GM12878 (cell line): ENCODE measurements around the gene TNFRSF1B. TPM values are rescaled to one million over a fixed set of nuclear protein-coding genes. Genes with fewer than 3 reads are reported as not detected.
A peak's percentile ranks its signal among the peaks of the same experiment; 100 is the strongest.

ENCODE experiments used
- ASH2L ChIP-seq: fragments of 300-600, 200-600 bp; sonication (generic); IDR thresholded peaks from 2 replicates; pipeline ENCODE4 v1.6.1; 2017; ENCODE audit warnings: low read depth, mild to moderate bottlenecking, borderline replicate concordance
- BACH1 ChIP-seq: fragments of 450-650 bp; IDR thresholded peaks from 2 replicates; pipeline ENCODE4 v1.6.1; 2017; ENCODE audit warnings: mild to moderate bottlenecking, borderline replicate concordance
- CHD1 ChIP-seq: IDR thresholded peaks from 2 replicates; pipeline ENCODE4 v1.6.1; 2012; ENCODE audit warnings: low read depth, low read length, improper control_type of control experiment
- CHD2 ChIP-seq: IDR thresholded peaks from 2 replicates; pipeline ENCODE4 v1.6.1; 2011; ENCODE audit warnings: low read depth, low read length, improper control_type of control experiment, borderline replicate concordance
- HDGF ChIP-seq: fragments of 450-650 bp; IDR thresholded peaks from 2 replicates; pipeline ENCODE4 v1.6.1; 2016; ENCODE audit warnings: antibody characterized with exemption
- IKZF1 ChIP-seq: fragments of 450-650 bp; conservative IDR thresholded peaks from 2 replicates; pipeline ENCODE4 v1.6.1; 2017; ENCODE audit warnings: antibody characterized with exemption, mild to moderate bottlenecking
- IKZF2 ChIP-seq, 2 experiments: fragments of 450-650 bp; IDR thresholded peaks; 2 replicates each; pipeline ENCODE4 v1.6.1; 2017; ENCODE audit warnings: mild to moderate bottlenecking in 2 of 2, moderate library complexity in 2 of 2
- IRF4 ChIP-seq: IDR thresholded peaks from 2 replicates; pipeline ENCODE4 v1.6.1; 2011; ENCODE audit warnings: low read depth, low read length
- JUND ChIP-seq: IDR thresholded peaks from 2 replicates; pipeline ENCODE4 v1.6.1; 2012; ENCODE audit warnings: low read depth, mild to moderate bottlenecking, low read length, improper control_type of control experiment, moderate library complexity
- KDM1A ChIP-seq: fragments of 200-600 bp; sonication (generic); IDR thresholded peaks from 2 replicates; pipeline ENCODE4 v1.6.1; 2016; ENCODE audit warnings: borderline replicate concordance
- KLF5 ChIP-seq: fragments of 450-650 bp; IDR thresholded peaks from 2 replicates; pipeline ENCODE4 v1.6.1; 2014; ENCODE audit warnings: mild to moderate bottlenecking; ENCODE audit not compliant: partially characterized antibody
- LARP7 ChIP-seq: fragments of 450-650 bp; IDR thresholded peaks from 2 replicates; pipeline ENCODE4 v1.6.1; 2017; ENCODE audit warnings: mild to moderate bottlenecking
- MTA3 ChIP-seq: IDR thresholded peaks from 2 replicates; pipeline ENCODE4 v1.6.1; 2012; ENCODE audit warnings: low read length, inconsistent platforms, borderline replicate concordance
- NFXL1 ChIP-seq: fragments of 450-650 bp; IDR thresholded peaks from 2 replicates; pipeline ENCODE4 v1.6.1; 2017; ENCODE audit warnings: antibody characterized with exemption, mild to moderate bottlenecking, borderline replicate concordance
- NRF1 ChIP-seq: conservative IDR thresholded peaks from 2 replicates; pipeline ENCODE4 v1.6.1; 2011; ENCODE audit warnings: mild to moderate bottlenecking, low read depth, low read length, improper control_type of control experiment
- POLR2AphosphoS2 ChIP-seq: IDR thresholded peaks from 2 replicates; pipeline ENCODE4 v1.6.1; 2011; ENCODE audit warnings: low read depth, mild to moderate bottlenecking, low read length, improper control_type of control experiment, moderate library complexity
- RAD51 ChIP-seq: fragments of 450-650 bp; IDR thresholded peaks from 2 replicates; pipeline ENCODE4 v1.6.1; 2016; ENCODE audit warnings: moderate library complexity, mild to moderate bottlenecking, inconsistent platforms
- RCOR1 ChIP-seq: conservative IDR thresholded peaks from 2 replicates; pipeline ENCODE4 v1.6.1; 2012; ENCODE audit warnings: low read depth, low read length, improper control_type of control experiment
- SMARCA5 ChIP-seq: fragments of 450-650 bp; IDR thresholded peaks from 2 replicates; pipeline ENCODE4 v1.6.1; 2017; ENCODE audit warnings: mild to moderate bottlenecking
- SREBF1 ChIP-seq: IDR thresholded peaks from 2 replicates; pipeline ENCODE4 v1.6.1; 2012; ENCODE audit warnings: mild to moderate bottlenecking, low read length
- SRF ChIP-seq, 2 experiments: IDR thresholded peaks; 2 replicates each; pipeline ENCODE4 v1.6.1; 2011; ENCODE audit warnings: low read depth in 2 of 2, low read length in 2 of 2, mild to moderate bottlenecking in 1 of 2, moderate library complexity in 1 of 2
- TCF12 ChIP-seq: IDR thresholded peaks from 2 replicates; pipeline ENCODE4 v1.6.1; 2011; ENCODE audit warnings: low read depth, mild to moderate bottlenecking, low read length
- ZNF622 ChIP-seq: fragments of 450-650 bp; IDR thresholded peaks from 2 replicates; pipeline ENCODE4 v1.6.1; 2017; ENCODE audit warnings: mild to moderate bottlenecking, inconsistent platforms
- ZSCAN29 ChIP-seq: fragments of 450-650 bp; IDR thresholded peaks from 2 replicates; pipeline ENCODE4 v1.6.1; 2017; ENCODE audit warnings: mild to moderate bottlenecking, moderate library complexity
- polyA plus RNA-seq, 11 experiments: library from polyadenylated mRNA; depleted of rRNA in 4 of 11; unstranded in 6 of 11; stranded (reverse) in 5 of 11; fragments of >200 nt; fragmentation: Nextera tagmentation in 4 of 11; fragmentation: Illumina TruSeq in 1 of 11; extraction: Ambion mirVana in 4 of 11; extraction: Trizol in 1 of 11; gene quantifications; 1 replicate in 1 of 11; 2 replicates in 10 of 11; pipeline versions ENCODE4 v1.2.1 to v1.2.3, GENCODE V29; 2011 to 2016; ENCODE audit warnings: inconsistent platforms in 2 of 11, missing spikeins in 2 of 11, low read depth in 1 of 11
- total RNA-seq, 4 experiments: library from RNA; depleted of rRNA in 3 of 4; stranded (reverse); fragments of >200 nt in 3 of 4; fragmentation: Illumina TruSeq in 1 of 4; extraction: Trizol in 1 of 4; gene quantifications; 2 replicates each; pipeline versions ENCODE4 v1.2.1 to v1.2.3, GENCODE V29; 2013 to 2021
- TF ChIP-seq, protein P1 (sequence below): fragments of 450-650 bp; formaldehyde crosslinking; IDR thresholded peaks from 2 replicates; pipeline ENCODE4 v1.4.0; 2022; ENCODE audit warnings: mild to moderate bottlenecking, moderate library complexity
- TF ChIP-seq, protein P2 (sequence below), 3 experiments: IDR thresholded peaks in 2 of 3; conservative IDR thresholded peaks in 1 of 3; 2 replicates each; pipeline ENCODE4 v1.5.1; 2011; ENCODE audit warnings: low read depth in 3 of 3, low read length in 3 of 3, mild to moderate bottlenecking in 3 of 3, control low read depth in 2 of 3, moderate library complexity in 2 of 3, inconsistent platforms in 1 of 3, mixed read lengths in 1 of 3; ENCODE audit not compliant: control insufficient read depth in 2 of 3, insufficient read depth in 1 of 3; ENCODE audit errors: extremely low read depth in 1 of 3
- TF ChIP-seq, protein P3 (sequence below): fragments of 150-350 bp; IDR thresholded peaks from 2 replicates; pipeline ENCODE4 v1.6.1; 2016; ENCODE audit warnings: low read depth, low read length

The TNFRSF1B gene
- total and polyA plus RNA-seq, 10 of the 15 experiments (the other 5 are each of a cell fraction or from before 2014, with no cell fraction given), result 10.1 to 87.2 (median 37.3) TPM

DNA sequence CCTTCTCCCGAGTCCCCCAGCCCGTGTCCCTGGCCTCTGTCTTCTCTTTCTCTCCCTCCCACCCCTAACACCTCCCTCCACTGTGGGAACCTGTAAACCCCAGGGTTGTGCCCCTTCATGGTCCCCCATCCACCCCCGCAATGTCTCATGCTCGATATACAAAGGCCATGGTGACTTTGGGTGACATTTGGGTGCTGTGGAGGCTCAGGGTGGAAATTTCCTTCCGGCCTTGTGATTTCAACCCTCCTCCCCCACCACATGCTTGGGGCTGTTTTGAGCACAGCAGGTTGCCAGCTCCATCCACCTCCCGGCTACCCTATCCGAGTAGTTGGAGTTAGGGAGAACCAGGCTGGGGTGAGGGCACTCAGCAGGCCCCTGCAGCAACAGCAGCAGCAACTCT is 37.3 kb downstream of the TNFRSF1B start (continued):
- TF ChIP-seq, protein P1, sequence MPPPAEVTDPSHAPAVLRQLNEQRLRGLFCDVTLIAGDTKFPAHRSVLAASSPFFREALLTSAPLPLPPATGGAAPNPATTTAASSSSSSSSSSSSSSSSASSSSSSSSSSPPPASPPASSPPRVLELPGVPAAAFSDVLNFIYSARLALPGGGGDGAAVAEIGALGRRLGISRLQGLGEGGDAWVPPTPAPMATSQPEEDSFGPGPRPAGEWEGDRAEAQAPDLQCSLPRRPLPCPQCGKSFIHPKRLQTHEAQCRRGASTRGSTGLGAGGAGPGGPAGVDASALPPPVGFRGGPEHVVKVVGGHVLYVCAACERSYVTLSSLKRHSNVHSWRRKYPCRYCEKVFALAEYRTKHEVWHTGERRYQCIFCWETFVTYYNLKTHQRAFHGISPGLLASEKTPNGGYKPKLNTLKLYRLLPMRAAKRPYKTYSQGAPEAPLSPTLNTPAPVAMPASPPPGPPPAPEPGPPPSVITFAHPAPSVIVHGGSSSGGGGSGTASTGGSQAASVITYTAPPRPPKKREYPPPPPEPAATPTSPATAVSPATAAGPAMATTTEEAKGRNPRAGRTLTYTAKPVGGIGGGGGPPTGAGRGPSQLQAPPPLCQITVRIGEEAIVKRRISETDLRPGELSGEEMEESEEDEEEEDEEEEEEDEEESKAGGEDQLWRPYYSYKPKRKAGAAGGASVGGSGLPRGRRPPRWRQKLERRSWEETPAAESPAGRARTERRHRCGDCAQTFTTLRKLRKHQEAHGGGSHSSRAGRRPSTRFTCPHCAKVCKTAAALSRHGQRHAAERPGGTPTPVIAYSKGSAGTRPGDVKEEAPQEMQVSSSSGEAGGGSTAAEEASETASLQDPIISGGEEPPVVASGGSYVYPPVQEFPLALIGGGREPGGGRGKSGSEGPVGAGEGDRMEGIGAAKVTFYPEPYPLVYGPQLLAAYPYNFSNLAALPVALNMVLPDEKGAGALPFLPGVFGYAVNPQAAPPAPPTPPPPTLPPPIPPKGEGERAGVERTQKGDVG (CRISPR knock-in tag), result no peak
- no peak for TF ChIP-seq LARP7
- TF ChIP-seq SMARCA5, result no peak
- no peak for TF ChIP-seq ZNF622
- no peak for TF ChIP-seq KLF5
- peak; percentile 77; the same call in 1 of the 2 replicates for TF ChIP-seq HDGF
- TF ChIP-seq, protein P2, sequence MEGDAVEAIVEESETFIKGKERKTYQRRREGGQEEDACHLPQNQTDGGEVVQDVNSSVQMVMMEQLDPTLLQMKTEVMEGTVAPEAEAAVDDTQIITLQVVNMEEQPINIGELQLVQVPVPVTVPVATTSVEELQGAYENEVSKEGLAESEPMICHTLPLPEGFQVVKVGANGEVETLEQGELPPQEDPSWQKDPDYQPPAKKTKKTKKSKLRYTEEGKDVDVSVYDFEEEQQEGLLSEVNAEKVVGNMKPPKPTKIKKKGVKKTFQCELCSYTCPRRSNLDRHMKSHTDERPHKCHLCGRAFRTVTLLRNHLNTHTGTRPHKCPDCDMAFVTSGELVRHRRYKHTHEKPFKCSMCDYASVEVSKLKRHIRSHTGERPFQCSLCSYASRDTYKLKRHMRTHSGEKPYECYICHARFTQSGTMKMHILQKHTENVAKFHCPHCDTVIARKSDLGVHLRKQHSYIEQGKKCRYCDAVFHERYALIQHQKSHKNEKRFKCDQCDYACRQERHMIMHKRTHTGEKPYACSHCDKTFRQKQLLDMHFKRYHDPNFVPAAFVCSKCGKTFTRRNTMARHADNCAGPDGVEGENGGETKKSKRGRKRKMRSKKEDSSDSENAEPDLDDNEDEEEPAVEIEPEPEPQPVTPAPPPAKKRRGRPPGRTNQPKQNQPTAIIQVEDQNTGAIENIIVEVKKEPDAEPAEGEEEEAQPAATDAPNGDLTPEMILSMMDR (IDR thresholded peaks at IDR 0.05 in 2 of 3, conservative IDR thresholded peaks at IDR 0.05 in 1 of 3; ENCODE audit: control insufficient read depth in 2 of 3, extremely low read depth in 1 of 3, insufficient read depth in 1 of 3, low read depth in 3 of 3, low read length in 3 of 3), result no peak
- TF ChIP-seq IKZF2 (IDR thresholded peaks at IDR 0.05), result peak; percentile 46 to 53; a peak in 2 of 4 replicates
- no peak for TF ChIP-seq ASH2L
- TF ChIP-seq, protein P3, sequence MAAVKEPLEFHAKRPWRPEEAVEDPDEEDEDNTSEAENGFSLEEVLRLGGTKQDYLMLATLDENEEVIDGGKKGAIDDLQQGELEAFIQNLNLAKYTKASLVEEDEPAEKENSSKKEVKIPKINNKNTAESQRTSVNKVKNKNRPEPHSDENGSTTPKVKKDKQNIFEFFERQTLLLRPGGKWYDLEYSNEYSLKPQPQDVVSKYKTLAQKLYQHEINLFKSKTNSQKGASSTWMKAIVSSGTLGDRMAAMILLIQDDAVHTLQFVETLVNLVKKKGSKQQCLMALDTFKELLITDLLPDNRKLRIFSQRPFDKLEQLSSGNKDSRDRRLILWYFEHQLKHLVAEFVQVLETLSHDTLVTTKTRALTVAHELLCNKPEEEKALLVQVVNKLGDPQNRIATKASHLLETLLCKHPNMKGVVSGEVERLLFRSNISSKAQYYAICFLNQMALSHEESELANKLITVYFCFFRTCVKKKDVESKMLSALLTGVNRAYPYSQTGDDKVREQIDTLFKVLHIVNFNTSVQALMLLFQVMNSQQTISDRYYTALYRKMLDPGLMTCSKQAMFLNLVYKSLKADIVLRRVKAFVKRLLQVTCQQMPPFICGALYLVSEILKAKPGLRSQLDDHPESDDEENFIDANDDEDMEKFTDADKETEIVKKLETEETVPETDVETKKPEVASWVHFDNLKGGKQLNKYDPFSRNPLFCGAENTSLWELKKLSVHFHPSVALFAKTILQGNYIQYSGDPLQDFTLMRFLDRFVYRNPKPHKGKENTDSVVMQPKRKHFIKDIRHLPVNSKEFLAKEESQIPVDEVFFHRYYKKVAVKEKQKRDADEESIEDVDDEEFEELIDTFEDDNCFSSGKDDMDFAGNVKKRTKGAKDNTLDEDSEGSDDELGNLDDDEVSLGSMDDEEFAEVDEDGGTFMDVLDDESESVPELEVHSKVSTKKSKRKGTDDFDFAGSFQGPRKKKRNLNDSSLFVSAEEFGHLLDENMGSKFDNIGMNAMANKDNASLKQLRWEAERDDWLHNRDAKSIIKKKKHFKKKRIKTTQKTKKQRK, result no peak
- TF ChIP-seq TCF12, result no peak
- no peak for TF ChIP-seq NRF1
- TF ChIP-seq JUND, result no peak
- TF ChIP-seq CHD2, result peak; percentile 55; the same call in 1 of the 2 replicates
- no peak for TF ChIP-seq MTA3
- no peak for TF ChIP-seq RCOR1
- no peak for TF ChIP-seq BACH1
- no peak for TF ChIP-seq NFXL1
- no peak for TF ChIP-seq IRF4
- no peak for TF ChIP-seq RAD51
- TF ChIP-seq SRF (IDR thresholded peaks at IDR 0.05; ENCODE audit: low read depth in 2 of 2, low read length in 2 of 2), result no peak
- peak; percentile 70; the same call in 1 of the 2 replicates for TF ChIP-seq IKZF1
- TF ChIP-seq KDM1A, result no peak
- TF ChIP-seq CHD1, result no peak
- no peak for TF ChIP-seq ZSCAN29
- no peak for TF ChIP-seq POLR2AphosphoS2
- TF ChIP-seq SREBF1, result no peak
